SK-MEL-5 (cell line): ENCODE results near the gene KCNH6. TPM values are rescaled to one million over a fixed set of nuclear protein-coding genes. Genes with fewer than 3 reads are reported as not detected.
A peak's percentile ranks its signal among the peaks of the same experiment; 100 is the strongest.

Experiments
- DNase-seq: peaks from one replicate; pipeline ENCODE4 v3.0.0-alpha.2; 2016; ENCODE audit warnings: low read depth, low spot score
- in situ Hi-C: cut with HindIII; loops from 2 replicates; pipeline ENCODE4 v1.10.0; 2016; ENCODE audit warnings: low sequenced_read_pairs, high pct_unique_total_duplicates, low pct_unique_long_range_greater_than_20kb
- total RNA-seq: library from RNA; depleted of rRNA; stranded (reverse); fragments of >200 nt; shearing (Covaris generic); gene quantifications from 2 replicates; pipeline ENCODE4 v1.2.3, GENCODE V29; 2014

KCNH6 gene
- total RNA-seq, 1 experiment from 2014 or later: not detected

DNA sequence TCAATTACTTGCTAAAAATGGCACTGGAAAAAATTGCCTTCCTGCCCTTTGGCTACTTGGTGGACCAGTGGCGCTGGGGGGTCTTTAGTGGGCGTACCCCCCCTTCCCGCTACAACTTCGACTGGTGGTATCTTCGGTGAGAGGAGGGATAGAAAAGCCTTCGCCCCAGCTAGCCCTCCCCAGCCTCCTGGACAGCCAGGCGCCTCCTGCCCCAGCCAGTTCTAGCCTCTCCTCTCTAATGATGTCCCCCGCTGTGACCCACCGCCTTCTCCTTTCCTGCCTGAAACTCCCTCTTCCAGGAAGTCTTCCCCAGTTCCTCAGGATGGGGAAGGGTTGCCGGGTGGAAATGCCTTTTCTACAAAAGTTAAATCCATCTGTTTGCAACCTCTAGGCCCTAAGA lies 40.1 kb upstream of the KCNH6 start:
- DNase-seq: no peak
- in situ Hi-C loops: no loop called here

DNA sequence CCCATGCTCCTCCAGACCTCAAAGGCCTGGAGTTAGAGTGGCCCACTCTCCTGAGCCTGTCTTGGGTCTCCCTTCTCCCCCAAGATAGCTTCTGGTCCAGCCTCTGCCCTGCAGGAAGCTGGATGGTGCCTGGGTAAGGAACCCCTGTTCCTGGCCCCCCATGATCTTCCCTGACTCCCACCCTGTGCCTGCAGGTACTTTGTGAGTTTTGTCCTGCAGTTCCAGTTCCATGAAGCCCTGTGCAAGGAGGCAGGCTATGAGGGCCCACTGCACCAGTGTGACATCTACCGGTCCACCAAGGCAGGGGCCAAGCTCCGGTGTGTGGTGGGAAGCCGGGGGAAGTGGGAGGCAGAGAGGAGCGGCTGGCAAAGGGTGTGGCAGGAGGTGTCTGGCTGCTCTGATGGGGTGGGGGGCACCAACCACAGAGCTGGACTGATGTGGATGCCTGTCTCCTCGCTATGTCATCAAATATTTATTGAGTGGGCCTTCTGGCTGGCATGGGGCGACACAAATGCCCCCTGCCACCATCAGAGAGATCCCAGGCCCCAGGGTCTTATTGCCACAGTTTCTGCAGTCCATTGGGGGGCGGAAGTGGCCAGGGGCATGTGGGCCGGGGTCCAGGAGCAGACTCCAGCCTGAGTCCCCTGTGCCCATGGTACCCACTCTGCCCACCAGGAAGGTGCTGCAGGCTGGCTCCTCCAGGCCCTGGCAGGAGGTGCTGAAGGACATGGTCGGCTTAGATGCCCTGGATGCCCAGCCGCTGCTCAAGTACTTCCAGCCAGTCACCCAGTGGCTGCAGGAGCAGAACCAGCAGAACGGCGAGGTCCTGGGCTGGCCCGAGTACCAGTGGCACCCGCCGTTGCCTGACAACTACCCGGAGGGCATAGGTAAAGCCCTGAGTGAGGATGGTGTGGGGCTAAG lies 39.2 kb upstream of the KCNH6 start:
- in situ Hi-C loops: no loop called here
- no peak for DNase-seq

DNA sequence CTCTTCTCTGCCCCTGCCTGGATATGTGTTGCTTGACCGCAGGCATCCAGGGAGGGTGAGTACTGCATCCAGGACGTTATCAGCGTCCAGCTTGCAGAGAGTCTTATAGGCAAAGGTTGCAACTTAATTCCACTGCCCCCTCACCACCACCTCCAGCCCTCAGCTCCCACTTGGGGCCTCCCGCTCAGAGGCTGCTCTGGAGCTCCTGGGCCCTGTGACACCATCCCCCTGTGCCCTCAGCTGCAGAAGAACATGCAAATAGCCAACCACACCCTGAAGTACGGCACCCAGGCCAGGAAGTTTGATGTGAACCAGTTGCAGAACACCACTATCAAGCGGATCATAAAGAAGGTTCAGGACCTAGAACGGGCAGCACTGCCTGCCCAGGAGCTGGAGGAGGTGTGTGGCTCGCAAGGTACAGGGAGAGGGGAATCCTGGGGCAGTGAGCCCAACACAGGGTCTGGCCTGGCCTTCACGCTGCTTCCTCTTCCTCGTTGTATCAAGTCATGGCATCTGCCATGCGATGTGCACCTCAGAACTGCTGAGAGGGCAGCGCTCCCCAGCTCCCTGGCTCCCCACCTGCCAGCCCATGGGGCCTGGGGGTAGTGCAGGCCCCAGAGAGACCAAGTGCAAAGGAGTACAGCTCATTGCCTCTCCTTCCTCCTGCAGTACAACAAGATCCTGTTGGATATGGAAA lies 36.7 kb upstream of the KCNH6 start:
- no peak for DNase-seq
- in situ Hi-C loops: no loop called here

DNA sequence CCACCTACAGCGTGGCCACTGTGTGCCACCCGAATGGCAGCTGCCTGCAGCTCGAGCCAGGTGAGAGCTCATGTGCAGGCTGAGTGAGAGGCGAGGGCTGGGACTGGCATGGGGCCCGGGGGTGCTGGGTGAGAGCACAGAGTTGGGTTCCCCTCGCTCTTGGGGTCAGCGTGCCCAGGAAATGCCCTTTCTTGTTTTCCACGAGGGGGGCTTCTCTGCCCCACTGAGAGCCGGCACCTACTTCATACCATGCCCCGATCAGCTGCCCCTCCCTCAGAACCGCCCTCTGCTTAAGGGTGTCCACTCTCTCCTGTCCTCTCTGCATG lies 36.2 kb upstream of the KCNH6 start:
- in situ Hi-C loops: no loop called here

DNA sequence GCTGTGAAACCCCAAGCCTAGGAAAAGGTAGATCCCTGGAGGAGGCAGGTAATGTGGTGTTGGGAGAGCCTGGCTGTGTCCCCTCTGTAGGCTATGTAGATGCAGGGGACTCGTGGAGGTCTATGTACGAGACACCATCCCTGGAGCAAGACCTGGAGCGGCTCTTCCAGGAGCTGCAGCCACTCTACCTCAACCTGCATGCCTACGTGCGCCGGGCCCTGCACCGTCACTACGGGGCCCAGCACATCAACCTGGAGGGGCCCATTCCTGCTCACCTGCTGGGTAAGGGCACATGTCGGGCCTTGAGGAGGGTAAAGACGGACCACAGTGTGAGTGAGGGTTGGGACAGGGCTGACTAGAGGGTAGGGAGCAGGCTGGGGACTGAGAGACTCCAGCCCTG lies 34.3 kb upstream of the KCNH6 start:
- no peak for DNase-seq
- in situ Hi-C loops: no loop called here

More for the DNA sequence above, 36.2 kb upstream of the KCNH6 start:
- DNase-seq: no peak

DNA sequence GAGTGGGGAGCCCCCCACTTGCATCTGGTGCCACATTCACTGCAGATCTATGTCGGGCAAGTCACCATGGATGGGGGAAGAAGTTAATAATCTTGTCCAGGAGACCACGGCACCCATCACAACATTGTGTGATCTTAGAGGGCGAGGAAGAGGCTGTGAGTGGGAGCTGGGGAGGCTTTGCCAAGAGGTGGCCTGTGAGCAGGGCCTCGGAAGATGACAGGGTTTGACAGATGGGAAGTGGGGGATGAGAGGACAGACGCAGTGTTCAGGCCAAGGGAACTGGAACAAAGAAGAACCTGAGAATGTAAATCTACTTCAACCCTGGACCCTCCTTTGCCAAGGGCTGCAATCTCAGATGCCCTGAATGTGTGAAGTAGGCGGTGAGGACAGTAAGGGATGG lies 33.9 kb upstream of the KCNH6 start:
- in situ Hi-C loops: no loop called here

DNA sequence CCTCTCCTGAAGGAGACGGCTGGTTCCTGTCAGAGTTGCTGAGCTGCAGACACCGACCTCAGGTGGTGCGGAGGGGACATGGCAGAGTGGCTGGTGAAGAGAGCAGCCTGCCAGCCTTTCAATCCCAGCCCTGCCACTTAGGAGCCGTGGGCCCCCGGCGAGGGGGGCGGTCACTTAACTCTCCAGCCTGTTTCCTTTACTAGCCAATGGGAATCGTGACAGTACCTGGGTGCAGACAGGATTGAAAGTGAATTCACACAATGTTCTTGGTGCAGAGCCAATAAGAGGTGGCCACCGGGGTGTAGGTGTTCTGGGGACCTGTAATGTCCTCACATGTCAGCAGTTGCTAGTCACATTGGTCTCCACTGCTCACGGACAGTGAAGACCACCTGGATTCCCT lies 32.8 kb upstream of the KCNH6 start:
- in situ Hi-C loops: no loop called here
- no peak for DNase-seq

More for the DNA sequence above, 33.9 kb upstream of the KCNH6 start:
- DNase-seq: no peak

DNA sequence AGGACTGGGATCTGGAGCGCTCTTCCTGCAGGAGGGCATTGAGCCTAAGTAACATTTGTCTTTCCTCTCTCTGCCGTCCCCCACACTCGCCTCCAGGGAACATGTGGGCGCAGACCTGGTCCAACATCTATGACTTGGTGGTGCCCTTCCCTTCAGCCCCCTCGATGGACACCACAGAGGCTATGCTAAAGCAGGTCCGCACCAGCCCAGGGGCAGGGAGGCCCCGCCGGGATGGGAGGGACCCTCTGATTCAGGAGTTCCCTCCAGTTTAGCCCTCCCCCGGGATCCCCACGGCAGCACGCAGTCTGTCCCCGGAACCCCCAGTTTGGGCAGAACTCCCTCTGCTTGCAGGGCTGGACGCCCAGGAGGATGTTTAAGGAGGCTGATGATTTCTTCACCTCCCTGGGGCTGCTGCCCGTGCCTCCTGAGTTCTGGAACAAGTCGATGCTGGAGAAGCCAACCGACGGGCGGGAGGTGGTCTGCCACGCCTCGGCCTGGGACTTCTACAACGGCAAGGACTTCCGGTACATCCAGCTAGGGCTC lies 32.2 kb upstream of the KCNH6 start:
- DNase-seq: no peak
- in situ Hi-C loops: no loop called here

DNA sequence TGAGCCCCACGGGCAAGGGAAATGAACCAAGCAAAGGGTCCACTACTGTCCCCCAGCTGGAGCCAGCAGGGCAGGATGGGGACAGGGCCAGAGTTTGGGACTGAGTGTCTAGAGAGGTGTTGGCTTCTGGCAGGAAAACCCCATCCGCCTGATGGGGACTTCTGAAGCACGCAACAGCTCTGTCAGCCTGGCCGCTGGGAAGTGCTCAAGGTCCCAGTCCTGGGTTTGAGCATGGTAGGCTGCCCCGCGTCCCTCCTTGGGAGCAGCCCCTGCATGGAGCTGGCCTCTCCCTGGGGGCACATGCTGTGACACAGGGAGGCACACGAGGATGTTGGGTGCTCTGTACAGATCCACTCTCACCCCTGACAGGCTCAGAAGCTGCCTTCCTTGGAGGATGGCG lies 31.7 kb upstream of the KCNH6 start:
- DNase-seq: no peak
- in situ Hi-C loops: no loop called here

DNA sequence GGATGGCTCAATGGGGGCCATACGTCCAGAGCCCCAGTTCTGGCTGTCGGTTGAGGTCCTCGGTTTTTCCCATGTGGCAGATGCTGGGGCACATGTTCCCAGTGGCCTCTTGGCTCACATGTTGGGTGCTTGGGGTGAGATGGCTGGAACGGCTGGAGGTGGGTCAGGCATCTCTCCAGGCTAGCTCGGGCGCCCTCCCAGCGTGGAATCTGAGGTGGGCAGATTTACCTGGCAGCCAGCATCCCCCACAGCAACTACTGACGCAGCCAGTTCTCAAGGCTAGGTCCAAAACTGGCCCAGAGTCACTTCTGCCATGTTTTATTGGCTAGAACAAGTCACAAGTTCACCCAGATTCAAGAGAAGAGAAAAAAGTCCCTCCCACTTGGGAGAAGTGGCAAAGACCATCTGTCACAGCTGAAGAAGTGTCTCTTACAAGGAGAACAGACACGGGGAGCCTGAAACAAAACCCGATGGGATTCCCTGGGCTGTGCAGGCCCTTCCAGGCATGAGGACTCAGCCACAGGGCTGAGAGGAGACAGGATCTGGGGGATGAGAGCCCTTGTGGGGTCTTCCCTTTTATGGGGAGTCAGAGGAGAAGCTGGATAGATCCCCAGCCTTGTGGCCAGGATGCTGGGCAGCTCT lies 31.1 kb upstream of the KCNH6 start:
- in situ Hi-C loops: no loop called here
- peak; percentile 9 for DNase-seq

DNA sequence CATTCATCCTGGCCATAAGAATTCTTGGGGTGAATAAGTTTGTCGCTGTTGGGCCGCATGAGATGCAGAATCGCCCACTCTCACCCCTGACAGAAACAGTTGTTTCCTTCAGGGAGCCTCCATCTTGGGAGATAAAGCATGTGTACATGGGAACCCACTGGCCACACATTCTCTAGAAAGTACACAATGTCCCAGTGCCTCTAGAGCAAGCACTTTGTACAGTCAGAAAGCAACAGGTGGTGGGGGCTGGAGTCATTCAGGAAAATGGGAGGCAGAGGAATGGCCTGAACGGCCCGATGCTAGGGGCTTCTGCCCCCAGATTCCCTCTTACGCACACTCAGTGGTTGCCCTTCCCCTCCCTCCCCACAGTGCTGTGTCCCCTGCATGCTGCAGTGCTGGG lies 30.2 kb upstream of the KCNH6 start:
- in situ Hi-C loops: no loop called here
- DNase-seq: no peak

DNA sequence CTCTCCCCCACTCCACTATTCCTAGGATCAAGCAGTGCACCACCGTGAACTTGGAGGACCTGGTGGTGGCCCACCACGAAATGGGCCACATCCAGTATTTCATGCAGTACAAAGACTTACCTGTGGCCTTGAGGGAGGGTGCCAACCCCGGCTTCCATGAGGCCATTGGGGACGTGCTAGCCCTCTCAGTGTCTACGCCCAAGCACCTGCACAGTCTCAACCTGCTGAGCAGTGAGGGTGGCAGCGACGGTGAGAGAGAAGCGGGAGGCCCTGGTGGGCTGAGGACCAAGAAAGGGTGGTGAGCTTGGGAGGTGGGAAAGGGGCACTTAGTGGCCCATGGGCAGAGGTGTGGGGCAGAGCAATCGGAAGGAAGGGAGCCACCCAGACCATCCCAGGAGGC lies 29.7 kb upstream of the KCNH6 start:
- in situ Hi-C loops: no loop called here
- DNase-seq: no peak

DNA sequence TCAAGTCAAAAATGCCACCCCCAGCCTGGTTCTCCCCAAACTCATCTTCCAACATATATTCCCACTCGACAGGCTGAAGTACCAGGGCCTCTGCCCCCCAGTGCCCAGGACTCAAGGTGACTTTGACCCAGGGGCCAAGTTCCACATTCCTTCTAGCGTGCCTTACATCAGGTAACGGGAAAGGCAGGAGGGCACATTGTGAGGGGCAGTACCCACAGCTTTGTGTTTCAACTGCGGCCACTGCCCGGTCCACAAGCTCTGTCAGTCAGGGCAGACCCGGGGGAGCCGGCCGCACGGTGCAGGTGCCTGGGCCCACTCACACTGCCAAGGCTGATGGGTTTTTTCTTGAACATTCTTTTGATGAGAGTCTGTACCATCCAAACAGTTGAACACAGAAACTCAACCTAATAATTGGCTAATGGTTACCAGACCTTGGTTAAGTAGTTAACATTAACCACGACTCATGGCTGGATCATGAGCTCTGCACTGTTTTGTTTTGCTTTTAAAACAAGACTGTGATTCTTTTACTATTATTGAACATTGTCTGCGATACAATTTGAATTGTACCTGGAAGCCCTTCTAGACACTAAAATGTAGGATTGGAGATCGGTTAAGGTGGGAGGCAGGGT lies 28.7 kb upstream of the KCNH6 start:
- no peak for DNase-seq
- in situ Hi-C loops: no loop called here

DNA sequence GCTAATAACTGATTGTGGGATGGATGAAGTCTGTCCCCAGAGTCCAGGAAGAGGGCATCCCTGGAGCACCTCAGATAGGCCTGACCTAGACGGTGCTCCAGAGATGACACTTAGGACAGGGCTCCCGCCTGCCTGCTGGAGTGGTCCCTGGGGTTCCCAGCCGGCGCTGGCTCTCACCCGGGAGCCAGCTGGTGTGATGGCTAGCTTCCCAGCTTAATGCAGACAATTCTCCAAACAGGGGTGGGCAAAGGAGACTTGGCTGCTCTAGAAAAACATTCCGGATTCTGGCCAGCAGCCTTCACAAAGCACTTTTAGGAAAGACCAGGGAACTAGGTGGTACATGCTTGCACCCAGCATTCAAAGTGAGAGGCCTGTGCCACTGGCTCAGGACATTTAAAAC lies 27.7 kb upstream of the KCNH6 start:
- in situ Hi-C loops: no loop called here

DNA sequence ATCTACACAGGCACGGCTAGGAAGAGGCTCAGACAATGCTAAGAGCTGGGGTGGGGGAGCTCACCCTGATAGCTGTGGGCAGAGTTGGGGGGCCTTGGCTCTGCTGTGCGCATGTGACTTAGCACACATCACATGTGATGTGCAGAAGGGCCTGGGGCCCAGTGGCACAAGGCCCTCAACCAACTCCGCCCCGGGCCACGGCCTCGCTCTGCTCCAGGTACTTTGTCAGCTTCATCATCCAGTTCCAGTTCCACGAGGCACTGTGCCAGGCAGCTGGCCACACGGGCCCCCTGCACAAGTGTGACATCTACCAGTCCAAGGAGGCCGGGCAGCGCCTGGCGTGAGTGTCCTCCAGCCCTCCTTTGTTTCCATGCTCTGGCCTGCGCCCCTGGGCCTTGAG lies 27.0 kb upstream of the KCNH6 start:
- in situ Hi-C loops: no loop called here
- DNase-seq: no peak

More for the DNA sequence above, 27.7 kb upstream of the KCNH6 start:
- no peak for DNase-seq

DNA sequence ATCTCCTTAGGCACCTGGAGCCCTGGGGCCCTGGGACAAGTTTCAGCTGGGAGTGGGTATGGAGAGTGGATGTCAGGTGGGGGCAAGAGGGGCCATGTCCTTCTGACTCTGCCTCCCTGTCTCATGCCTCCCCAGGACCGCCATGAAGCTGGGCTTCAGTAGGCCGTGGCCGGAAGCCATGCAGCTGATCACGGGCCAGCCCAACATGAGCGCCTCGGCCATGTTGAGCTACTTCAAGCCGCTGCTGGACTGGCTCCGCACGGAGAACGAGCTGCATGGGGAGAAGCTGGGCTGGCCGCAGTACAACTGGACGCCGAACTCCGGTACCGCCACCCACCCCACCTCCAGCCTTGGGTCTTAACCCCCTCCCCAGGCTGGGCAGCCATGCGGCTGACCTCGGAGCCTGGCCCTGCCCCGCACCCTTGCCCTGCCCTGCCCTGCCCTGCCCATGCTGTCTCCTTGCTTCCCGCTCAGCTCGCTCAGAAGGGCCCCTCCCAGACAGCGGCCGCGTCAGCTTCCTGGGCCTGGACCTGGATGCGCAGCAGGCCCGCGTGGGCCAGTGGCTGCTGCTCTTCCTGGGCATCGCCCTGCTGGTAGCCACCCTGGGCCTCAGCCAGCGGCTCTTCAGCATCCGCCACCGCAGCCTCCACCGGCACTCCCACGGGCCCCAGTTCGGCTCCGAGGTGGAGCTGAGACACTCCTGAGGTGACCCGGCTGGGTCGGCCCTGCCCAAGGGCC lies 26.3 kb upstream of the KCNH6 start:
- in situ Hi-C loops: no loop called here
- DNase-seq: no peak

DNA sequence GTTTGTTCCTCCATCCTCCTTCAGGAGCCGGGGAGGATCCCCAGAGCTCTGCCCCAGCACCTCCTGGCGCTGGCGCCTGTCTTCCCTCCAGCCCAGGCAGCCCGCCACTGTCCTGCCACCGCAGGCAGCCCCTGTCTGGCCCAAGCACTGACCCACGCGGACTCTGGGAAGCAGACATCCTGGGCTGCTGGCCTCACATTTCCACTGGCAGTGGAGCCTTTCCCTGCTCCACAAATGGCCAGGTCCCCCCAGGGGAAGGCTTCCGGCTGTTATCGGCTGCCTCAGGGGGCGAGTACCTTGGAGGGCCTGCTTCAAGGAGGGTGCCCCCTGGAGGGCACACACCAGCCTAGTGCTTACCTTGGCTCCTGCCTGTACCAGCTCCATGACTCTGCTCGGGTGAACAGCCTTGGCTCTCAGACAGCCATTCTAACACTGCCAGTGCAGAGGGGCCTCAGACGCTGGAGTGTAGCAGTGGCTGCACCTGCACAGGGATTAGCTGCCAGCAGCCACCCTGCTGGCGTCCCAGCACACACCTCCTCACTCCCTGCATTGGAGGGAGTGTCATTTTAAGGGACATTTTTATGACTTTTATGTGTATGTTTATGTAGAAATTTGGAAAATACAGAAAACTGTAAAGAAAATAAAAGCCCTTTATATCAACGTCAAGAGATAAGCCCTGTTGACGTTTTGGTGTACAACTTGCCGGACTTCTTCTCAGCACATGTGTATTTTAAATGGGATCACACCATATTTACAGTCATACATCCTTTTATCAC lies 25.3 kb upstream of the KCNH6 start:
- peak; percentile 33 for DNase-seq

More for the DNA sequence above, 25.3 kb upstream of the KCNH6 start:
- in situ Hi-C loops: no loop called here
